Measurements from ENCODE around the gene FAM210A. TPM values are rescaled to one million over a fixed set of nuclear protein-coding genes. Genes with fewer than 3 reads are reported as not detected.

Gene FAM210A
- polyA plus RNA-seq, 1 donor (not counting 4 experiments of a cell fraction or from before 2014, with no cell fraction given), result 31.7 TPM

GRCh38 chr18:13762690-13763439 lies 36.5 kb upstream of the FAM210A start:
- TF ChIP-seq EZH2 (IDR thresholded peaks at IDR 0.05; ENCODE audit: low read length) (no peak), CTCF (optimal IDR thresholded peaks at IDR 0.05 in 1 of 3, IDR thresholded peaks at IDR 0.05 in 1 of 3, conservative IDR thresholded peaks at IDR 0.05 in 1 of 3; ENCODE audit: extremely low read depth in 1 of 3, insufficient read depth in 2 of 3, low read length in 3 of 3) (no peak)
- H3K4me3 ChIP-seq (ENCODE audit: control insufficient read depth in 2 of 3, extremely low read depth in 1 of 3, insufficient read depth in 2 of 3, low read depth in 1 of 3, low read length in 3 of 3), result no peak overlapping the region
- no peak overlapping the region for H3K27ac ChIP-seq (ENCODE audit: control insufficient read depth, insufficient read depth, low read length)
- no peaks in the 10 kb centered on the region for H3K79me2 ChIP-seq (ENCODE audit: control insufficient read depth, insufficient read depth, low read length)
- H4K20me1 ChIP-seq (ENCODE audit: control insufficient read depth, extremely low read depth, insufficient read depth, low read length), result no peaks in the 10 kb centered on the region
- no peaks in the 10 kb centered on the region for H3K4me1 ChIP-seq (ENCODE audit: control insufficient read depth, extremely low read depth, insufficient read depth, low read length)
- no peaks in the 10 kb centered on the region for H3K9me3 ChIP-seq (ENCODE audit: control insufficient read depth, low read depth, low read length)
- no peak overlapping the region for H2AFZ ChIP-seq (ENCODE audit: control insufficient read depth, low read length)
- peaks cover 3 to 8% of the 10 kb centered on the region in 2 experiments for H3K36me3 ChIP-seq (ENCODE audit: control insufficient read depth in 2 of 2, extremely low read depth in 1 of 2, insufficient read depth in 2 of 2, low read length in 2 of 2)
- no peaks in the 10 kb centered on the region for H3K9me1 ChIP-seq (ENCODE audit: control insufficient read depth, extremely low read depth, insufficient read depth, low read length)
- H3K27me3 ChIP-seq (ENCODE audit: control insufficient read depth, extremely low read depth, insufficient read depth, low read length), result no peaks in the 10 kb centered on the region
- no peak overlapping the region for H3K9ac ChIP-seq (ENCODE audit: control insufficient read depth, extremely low read depth, insufficient read depth, low read length)
- FAIRE-seq (no peak), DNase-seq (ENCODE audit: low read depth, low spot score) (no peak)
- dilution Hi-C loops (cut with MboI; ENCODE audit: extremely low pct_ligation_motif_present, low sequenced_read_pairs), result no loop called here
- H3K4me2 ChIP-seq (ENCODE audit: control insufficient read depth, extremely low read depth, insufficient read depth, low read depth, low read length), result no peak overlapping the region

- Histone ChIP-seq H3K9me3 (ENCODE audit: control insufficient read depth, low read depth, low read length) (no peaks in the 10 kb centered on the region), H4K20me1 (ENCODE audit: control insufficient read depth, extremely low read depth, insufficient read depth, low read length) (no peaks in the 10 kb centered on the region), H3K27ac (ENCODE audit: control insufficient read depth, insufficient read depth, low read length) (no peak overlapping the region), H3K4me1 (ENCODE audit: control insufficient read depth, extremely low read depth, insufficient read depth, low read length) (peaks cover 5% of the 10 kb centered on the region), H3K9ac (ENCODE audit: control insufficient read depth, extremely low read depth, insufficient read depth, low read length) (no peak overlapping the region), H3K27me3 (ENCODE audit: control insufficient read depth, extremely low read depth, insufficient read depth, low read length) (no peaks in the 10 kb centered on the region), H3K4me2 (ENCODE audit: control insufficient read depth, extremely low read depth, insufficient read depth, low read depth, low read length) (no peak overlapping the region), H2AFZ (ENCODE audit: control insufficient read depth, low read length) (no peak overlapping the region), H3K79me2 (ENCODE audit: control insufficient read depth, insufficient read depth, low read length) (no peaks in the 10 kb centered on the region), H3K9me1 (ENCODE audit: control insufficient read depth, extremely low read depth, insufficient read depth, low read length) (no peaks in the 10 kb centered on the region), H3K4me3 (ENCODE audit: control insufficient read depth in 2 of 3, extremely low read depth in 1 of 3, insufficient read depth in 2 of 3, low read depth in 1 of 3, low read length in 3 of 3) (no peak overlapping the region), H3K36me3 (ENCODE audit: control insufficient read depth in 2 of 2, extremely low read depth in 1 of 2, insufficient read depth in 2 of 2, low read length in 2 of 2) (peaks cover 6 to 12% of the 10 kb centered on the region in 2 experiments)
- TF ChIP-seq EZH2 (IDR thresholded peaks at IDR 0.05; ENCODE audit: low read length) (no peak), CTCF (optimal IDR thresholded peaks at IDR 0.05 in 1 of 3, IDR thresholded peaks at IDR 0.05 in 1 of 3, conservative IDR thresholded peaks at IDR 0.05 in 1 of 3; ENCODE audit: extremely low read depth in 1 of 3, insufficient read depth in 2 of 3, low read length in 3 of 3) (no peak)
- FAIRE-seq (no peak), DNase-seq (ENCODE audit: low read depth, low spot score) (no peak)
- dilution Hi-C loops (cut with MboI; ENCODE audit: extremely low pct_ligation_motif_present, low sequenced_read_pairs), result no loop called here
Measured at GRCh38 chr18:13760047-13760446, 33.7 kb upstream of the FAM210A start.

All from keratinocyte (primary cell).